Activated T-helper 1 cell treated with Interleukin-2 at 50 U/mL for 16 hours (primary cell): Measurements from ENCODE around the gene ERICH2.
"Not testable (repeated sequence)": the region's sequence is repeated elsewhere in the genome, so short reads cannot be mapped to it uniquely, and the experiment has no call there.

ENCODE experiments used
- DNase-seq: peaks from one replicate; pipeline ENCODE4 v3.0.0-alpha.2; 2020; ENCODE audit warnings: low read depth

Gene ERICH2, protein sequence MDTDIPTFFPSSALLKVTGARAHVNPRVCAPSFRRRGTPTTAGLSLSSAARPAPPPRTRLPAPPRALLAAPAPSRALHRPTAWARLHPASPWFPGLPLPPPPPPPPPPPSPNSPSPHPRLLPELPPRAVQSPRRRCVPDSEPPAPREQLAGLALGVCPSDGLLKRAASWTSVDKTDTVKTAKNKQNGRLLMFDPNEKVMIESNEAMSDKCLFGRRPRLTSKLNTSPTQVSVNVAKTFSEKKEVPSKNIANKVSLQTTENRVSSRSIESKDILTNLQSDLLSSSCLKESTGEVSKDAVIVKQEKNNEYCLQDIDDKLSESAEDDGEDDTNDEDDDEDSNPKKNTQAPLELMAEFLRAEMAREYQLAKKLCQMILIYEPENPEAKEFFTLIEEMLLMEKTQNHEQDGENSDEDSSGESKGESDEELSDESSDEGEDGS

DNA sequence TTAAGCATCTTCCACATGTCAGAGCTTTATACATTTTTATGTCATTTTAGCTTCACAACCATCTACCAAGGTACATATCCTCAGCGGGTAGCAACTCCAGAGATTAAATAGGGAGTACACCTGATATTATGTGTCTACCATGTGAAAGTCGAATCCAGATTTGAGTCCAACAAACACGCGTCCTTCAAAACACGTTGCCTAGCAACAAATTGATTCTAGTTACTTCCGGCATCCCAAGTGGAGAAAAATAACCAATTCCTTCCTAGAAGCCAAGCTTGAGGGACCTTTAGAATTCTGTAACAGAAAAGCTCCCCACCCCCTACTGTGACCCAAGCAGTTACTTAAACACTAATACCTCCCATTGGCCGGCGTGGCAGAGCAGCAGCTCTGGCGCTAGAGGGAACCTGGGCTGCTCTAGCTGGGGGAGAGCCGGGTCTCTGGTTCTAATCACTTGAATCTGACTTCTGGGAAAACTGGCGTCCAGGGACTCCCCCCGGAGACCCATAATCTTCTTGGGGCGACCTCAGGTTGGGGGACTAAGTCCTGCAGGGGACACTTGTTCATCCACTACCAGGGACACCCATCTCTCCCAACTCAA is at the start of gene ERICH2:
TSS of gene ERICH2 (plus strand) at position 371 of the 598 bp plus-strand sequence. CDS start 304 bp downstream, outside the sequence.
- DNase-seq: no peak

DNA sequence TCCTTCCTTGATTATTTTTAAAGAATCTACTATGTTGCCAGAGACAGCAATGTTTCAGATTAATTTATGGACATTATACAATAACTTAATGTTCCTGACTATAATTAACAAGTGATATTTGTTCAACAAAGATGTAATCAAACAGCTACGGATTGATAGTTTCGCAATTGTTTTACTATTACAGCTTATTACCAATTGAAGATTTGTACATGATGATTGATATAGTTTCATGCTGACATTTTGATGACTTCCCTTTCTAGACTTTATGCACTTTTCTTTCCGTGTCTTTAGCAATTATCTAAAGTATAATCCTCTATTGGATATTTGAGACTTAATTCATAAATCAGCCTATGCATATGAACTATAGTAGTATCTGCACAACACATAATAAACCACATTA is 48.5 kb upstream of the ERICH2 start:
- DNase-seq: no peak

DNA sequence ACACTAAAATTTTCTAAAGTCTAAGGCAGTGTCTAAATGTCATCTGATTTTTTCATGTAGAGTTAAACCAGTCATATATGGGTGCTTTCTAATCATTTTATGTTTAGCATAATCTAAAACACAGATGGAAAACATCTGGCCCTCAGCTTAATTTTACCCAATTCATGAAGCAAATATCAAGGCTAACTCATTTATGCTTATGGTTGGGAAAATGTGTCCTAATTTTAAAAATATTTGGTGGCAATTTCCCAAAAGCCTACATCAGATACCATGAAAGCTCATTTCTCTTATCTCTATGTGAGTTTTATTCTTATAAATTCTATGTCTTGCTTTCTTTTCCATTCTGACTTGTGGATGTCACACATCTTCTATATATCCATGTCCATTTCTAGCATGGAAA is 47.9 kb upstream of the ERICH2 start:
- DNase-seq: no peak

DNA sequence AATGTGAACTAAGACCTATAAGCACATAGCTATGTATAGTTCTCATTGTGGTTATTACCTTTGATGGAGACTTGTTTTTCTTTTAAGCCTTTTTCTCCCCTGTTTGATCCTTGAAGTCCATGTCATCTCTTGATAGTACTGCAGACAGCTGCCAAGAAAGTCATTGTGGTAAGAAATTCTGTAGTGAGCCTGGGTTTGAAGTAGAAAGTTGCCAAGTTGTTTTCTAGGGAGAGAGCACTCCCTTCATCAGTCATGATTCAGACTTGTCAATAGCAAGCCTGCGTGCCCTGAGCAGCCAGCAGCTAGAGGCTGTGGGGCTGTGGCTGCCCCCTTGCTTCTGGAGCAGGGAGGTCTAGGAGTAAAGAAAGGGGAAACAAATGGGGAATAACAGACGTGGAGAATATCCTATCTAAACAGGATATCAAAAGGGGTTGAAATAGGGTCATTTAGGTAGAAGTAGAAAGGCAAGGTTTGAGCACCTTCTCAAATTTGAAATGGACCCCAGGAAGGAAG is 46.7 kb upstream of the ERICH2 start:
- no peak for DNase-seq

DNA sequence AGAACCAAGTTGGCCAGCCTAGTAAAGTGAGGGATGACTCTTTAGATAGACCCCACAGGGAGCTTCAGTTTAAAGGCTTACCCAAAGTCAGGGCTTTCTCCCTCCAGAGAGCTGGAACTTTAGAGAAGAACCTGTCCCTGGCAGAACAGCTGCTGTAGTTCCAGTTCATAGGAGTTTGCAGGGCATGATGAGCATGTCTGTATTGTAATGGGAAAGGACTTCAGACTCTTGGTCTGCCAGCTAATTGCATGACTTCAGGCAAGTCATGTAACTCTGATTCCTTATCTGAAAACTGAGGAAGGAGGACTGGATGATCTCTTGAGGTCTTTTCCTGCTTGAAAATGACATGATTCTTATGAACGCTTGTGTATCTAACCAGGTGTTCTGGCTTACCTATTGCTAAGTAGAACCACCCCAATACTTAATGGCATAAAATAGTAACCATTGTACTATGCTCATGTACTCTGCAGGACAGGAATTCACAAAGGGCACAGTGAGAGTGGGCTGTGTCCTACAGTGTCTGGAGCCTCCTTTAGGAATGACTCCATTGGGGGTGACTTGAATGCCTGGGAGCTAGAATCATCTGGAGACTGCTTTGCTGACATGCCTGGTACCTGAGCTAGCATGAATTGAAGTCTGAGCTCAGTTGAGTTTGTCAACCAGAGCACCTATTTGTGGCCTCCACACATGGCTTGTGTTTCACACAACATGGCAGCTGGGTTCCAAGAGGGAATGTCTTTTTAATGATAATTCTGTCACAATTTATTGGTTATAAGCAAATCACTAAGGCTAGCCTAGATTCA is 36.2 kb upstream of the ERICH2 start:
- no peak for DNase-seq

DNA sequence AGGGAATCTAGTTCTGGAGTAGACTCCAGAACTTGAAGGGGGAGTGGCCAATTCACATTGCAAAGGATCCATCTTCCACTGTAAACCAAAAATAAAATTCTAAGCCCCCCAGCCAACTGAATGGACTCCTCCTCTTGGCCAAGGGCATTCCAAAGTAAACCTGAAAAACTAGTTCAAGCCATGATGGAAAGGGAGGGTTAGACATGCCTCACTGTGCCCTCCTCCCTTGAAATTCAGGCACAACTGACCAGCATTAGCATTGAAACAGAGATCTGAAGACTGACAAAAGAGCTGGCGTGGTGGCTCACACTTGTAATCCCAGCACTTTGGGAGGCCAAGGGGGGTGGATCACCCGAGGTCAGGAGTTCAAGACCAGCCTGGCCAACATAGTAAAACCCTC is 35.6 kb upstream of the ERICH2 start:
- DNase-seq: not testable (repeated sequence)

DNA sequence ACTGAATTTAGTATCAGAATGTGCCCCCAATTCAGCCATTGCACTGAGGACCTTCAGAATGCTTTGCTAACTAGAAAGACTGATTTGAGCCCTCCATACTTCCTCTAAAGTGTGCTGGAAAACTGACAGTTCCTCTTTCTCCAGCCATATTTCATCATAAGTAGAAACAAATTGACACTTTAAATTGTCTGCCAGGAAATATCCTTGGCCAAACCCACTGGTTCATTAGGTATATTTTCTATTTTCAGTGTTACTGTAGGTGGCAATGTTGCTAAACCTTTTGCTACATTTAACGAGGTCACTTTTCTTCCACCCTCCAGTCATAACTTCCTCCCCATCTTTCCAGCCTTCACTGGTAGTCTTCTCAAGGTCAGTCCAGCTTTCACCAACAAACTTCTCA is 33.5 kb upstream of the ERICH2 start:
- DNase-seq: no peak

DNA sequence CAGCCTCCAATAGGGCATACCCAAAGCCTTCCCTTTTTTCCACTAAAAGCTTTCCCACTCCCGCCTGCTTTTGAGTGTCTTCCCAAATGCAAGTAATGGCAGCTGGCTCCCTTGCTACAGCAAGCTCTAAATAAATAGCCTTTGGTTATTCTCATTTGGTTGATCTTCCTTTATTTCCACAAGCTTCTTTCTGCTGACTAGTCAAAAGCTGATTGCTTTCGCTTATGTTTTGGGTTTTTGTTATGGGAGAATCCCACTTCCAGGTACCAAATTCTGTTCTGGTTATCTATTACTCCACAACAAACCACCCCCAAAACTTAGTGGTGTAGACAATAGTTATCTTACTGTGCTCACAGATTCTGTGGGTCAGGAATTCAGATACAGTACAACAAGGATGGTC is 32.8 kb upstream of the ERICH2 start:
- DNase-seq: no peak

DNA sequence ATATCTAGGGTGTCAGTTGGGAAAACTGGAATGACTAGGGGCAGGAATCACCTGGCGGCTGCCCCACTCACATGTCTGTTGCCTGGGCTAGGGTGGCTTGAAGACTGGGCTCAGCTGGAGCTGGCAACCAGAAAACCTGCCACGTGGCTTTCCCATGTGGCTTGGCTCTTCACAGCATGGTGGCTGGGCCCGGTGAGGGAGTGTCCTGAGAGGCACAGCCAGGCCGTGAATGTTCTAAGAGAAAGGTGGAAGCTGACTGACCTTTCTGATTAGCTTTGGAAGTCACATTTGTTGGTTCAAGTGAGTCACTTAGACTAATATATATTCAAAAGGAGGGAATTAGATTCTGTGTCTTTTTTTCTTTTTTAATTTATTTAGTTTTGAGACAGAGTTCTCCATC is 32.4 kb upstream of the ERICH2 start:
- DNase-seq: no peak

DNA sequence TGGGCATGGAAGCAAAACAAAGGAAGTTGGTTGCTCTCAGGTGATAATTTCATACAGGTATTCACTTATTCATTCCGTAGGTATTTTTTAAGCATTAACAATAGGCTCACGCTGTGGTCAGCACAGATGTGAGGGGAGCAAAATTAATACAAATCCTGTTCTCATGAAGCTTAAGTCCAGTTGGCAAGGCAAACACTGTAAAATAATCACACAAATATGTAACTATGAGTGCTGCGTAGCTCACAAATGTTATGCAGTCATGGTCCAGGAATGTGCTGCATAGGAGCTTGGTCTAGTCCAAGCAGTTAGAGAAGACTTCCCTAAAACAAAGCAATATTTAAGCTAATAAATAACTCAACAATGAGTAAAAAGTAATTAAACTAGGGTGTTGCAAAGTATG is 31.1 kb upstream of the ERICH2 start:
- DNase-seq: no peak

DNA sequence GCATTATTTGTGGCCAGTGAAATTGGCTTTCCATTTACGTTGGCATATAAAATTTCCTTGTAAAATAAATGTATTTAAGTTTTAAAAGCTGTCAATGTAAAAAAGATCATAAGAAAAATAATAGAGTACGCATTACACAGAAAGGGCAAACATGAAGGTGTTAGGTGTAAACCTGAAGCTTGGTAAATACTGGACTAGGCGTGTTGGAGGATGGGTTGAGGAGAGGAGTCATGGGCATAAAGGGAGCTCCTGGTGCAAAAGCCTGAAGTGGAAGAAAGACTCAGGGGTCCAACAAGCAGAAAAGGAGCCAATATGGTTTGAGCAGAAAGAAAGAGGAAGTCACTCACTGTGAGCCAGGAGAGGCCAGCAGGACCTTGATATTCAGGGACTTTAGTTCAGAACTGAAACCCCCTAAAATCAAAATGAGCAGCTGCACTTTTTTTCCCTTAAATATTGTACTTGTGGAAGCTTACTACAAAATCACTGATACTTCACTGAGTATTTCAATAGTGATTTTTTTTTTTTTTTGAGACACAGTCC is 30.6 kb upstream of the ERICH2 start:
- DNase-seq: no peak

DNA sequence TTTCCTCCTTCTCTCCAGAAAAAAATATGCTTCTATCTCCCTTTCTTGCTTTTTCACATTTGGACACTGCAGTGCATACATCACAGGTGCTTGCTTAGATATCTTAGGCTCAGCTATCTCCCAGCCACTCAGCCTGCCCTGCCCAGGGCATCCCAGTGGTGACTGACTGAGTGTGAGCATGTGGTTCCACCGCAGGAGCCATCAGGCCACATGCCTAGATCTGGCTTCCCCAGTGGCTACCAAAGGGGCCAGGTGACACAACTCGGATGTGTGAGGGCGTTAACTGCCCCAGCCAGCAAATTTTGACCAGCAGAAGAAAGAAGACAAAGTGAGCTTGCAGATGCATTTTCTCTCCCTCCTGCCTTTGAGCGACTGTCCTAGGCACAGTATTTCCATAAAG is 29.5 kb upstream of the ERICH2 start:
- no peak for DNase-seq

DNA sequence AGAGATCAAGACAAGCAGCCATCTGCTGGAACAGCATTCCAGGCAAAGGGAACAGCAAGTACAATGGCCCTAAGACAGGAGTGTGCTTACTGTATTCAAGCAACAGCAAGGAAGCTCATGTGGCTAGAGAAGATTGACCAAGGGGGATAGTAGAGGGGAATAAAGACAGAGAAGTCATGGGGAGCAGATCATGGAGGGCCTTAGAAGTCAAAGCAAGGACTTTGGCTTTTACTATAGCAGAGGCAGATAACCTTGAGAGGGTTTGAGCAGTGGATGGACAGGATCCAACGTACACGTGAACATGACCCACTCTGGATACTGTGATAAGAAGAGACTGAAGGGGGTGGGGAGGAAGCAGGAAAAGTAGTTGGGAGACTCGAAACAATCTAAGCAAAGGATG is 28.2 kb upstream of the ERICH2 start:
- DNase-seq: no peak

DNA sequence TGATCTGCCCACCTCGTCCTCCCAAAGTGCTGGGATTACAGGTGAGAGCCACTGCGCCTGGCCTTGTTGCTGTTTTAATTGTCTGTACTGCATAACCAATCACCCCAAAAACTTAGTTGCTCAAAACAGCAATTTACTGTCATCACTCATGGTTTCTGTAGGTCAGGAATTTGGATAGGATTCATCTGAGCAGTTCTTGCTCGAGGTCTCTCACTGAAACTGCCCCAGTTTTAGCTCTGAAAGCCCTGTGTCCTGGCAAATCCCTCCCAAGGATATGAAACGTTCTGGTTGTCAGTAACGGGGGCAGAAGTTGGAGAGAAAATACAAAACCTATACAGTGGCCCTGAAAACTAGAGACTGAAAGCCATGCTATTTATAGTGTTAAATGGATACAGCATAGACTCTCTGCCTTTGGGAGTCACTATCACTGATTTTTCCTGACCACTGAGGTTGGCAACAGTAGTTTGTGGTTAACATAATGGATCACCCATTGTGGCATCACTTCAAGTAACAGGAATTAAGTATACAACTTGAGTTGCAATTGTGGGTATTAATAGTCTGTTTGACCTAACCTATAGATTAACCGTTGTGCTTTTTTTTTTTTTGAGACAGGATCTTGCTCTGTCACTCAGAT is 27.2 kb upstream of the ERICH2 start:
- DNase-seq: no peak

DNA sequence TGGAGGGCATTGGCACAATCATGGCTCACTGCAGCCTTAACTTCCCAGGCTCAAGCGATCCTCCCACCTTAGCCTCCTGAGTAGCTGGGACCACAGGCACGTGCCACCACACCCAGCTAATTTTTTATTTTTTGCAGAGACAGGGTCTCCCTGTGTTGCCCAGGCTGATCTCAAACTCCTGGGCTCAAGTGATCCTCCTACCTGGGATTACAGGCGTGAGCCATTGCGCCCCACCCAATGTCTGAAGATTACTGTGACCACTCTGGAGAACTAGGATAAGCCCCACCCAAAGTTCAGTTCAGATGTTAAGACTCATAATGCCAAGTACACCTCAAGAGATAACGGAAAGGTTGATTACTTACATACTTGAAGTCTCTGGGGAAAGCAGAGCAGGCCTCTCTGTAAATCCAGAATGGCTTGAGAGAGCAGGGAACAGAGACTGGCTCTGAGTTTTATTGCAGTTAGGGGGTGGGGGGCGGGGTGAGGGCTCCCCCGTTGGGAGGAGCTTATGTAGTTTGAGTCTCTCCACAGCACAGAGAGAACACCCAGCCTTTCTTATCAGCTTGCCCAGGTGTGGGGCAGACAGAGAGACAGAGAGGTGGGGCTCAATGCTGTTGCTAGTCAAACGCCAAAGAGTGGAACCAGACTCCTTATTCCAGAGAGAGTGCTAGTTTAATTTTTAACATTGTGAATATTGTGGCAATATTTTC is 26.5 kb upstream of the ERICH2 start:
- DNase-seq: no peak

DNA sequence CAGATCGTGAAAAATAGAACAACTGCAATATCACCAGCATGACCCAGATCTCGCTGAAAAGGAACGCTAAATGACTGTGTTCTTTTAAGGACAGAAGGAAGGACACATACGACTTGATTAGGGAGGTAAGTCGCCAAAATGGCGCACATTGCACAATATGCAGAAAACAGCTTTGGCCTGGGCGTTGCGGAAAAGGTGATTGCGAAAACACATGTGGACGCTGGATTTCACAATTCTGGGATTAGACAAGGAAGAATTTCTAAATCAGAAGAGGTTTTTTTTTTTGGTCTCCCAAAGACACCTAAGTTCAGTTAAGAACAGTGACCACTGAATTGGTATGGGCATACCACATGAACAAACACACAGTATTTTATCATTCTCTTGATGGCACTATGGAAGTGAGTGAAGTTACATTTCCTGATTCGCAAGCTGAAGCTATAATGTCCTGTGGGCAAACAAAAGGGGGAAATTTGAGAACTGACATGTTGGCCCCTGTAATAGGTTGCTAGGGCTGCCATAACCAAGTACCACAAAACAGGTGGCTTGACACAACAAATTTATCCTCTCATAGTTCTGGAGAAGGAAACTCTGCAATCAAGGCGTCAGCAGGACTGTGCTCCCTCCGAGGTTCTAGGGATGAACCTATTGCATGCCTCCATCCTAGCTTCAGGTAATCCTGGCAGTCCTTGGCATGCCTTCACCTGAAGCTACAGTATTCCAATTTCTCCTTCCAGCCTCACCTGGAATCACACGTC is 25.8 kb upstream of the ERICH2 start:
- DNase-seq: no peak

DNA sequence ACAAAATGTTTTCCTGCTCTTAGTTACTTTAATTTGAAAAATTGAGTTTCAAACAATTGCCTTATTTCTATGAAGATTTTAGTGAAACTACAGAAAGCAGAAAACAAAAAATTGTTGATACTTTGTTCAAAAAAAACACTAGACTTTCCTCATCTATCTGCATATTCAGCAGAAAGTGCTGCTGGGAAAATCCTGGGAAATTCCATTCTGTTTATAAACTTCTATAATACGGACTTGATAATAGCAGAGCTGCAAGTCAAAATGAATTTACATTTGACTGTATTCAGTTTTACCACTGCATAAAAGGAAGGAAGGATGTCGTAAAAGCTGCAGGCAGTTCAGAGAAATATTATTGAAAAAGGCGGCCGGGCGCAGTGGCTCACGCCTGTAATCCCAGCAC is 24.9 kb upstream of the ERICH2 start:
- no peak for DNase-seq

DNA sequence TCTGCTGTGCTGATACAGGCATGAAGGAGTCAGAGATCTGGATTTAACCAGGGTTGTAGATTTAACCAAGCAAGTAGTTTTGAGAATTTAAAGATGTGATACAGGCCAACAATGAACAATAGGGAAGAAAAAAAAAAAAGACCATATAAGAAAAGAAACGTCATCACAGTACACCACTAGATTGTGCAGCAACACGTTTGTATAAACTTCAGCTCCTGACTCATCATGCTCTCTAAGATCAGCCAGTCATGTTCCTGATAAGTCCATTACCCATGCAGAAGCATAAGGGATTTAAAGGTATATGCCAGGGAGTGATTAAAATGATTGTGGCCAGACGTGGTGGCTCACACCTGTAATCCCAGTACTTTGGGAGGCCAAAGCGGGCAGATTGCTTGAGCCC is 22.3 kb upstream of the ERICH2 start:
- no peak for DNase-seq

DNA sequence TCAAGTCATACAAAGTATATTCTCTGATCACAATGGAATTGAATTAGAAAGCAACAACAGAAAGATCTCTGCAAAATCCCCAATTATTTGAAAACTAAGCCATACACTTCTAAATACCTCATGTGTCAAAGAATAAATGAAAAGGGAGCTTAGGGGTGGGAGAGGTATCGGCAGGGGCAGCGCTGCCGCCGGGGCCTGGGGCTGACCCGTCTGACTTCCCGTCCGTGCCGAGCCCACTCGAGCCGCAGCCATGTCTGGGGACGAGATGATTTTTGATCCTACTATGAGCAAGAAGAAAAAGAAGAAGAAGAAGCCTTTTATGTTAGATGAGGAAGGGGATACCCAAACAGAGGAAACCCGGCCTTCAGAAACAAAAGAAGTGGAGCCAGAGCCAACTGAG is 18.6 kb upstream of the ERICH2 start:
- DNase-seq: not testable (repeated sequence)

DNA sequence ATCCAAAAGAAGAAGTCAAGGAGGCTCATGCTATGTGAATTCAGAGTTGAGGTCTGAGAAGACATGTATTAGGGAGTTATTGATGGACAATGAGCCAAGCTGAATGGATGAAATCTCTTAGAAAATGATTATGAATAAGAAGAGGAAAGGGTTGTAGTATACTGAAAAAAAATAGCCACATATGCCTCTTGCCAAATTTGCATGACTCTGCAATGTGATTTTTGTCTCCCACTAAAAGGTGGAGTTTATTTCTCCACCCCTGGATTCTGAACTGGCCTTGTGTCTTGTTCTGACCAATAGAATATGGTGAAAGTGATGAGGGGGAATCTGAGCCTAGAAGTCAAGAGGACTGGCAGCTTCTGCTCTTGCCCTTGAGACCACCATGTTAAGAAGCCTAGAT is 8.6 kb upstream of the ERICH2 start:
- no peak for DNase-seq

DNA sequence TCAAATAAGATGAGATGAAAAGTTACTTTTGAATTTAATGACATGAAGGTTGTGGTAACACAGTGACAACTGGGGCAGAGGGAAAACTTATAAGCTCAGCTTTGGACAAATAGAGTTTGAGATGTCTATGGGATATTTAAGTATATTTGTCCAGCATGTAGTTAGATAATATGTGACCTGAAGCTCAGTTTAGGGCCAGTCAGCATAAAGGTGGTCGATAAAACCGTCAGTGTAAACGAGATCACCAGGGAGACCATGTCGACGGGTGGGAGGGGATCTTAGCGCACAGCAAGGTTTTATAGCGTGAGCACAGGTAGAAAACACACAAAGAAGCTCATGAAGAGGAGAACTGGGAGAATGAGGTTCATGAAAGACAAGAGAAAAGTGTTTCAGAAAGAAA is 7.4 kb upstream of the ERICH2 start:
- DNase-seq: no peak
